ENCODE results near the gene SNX25.
"Not testable (repeated sequence)": the region's sequence is repeated elsewhere in the genome, so short reads cannot be mapped to it uniquely, and the experiment has no call there.

SNX25 gene

GRCh38 chr4:185209031-185209851 lies at the start of gene SNX25:
Gene SNX25 (plus strand): TSS chr4:185209598. CDS start chr4:185209827, 229 bp downstream.
- no peak for DNase-seq (ENCODE audit: low read depth in 2 of 2)

GRCh38 chr4:185165605-185166063 lies 43.8 kb upstream of the SNX25 start:
- DNase-seq (ENCODE audit: low read depth in 2 of 2), result peak; percentile 55 to 57

- DNase-seq (ENCODE audit: low read depth in 2 of 2), result no peak
These were observed 42.2 kb upstream of the SNX25 start for GRCh38 chr4:185167234-185167633.

DNA sequence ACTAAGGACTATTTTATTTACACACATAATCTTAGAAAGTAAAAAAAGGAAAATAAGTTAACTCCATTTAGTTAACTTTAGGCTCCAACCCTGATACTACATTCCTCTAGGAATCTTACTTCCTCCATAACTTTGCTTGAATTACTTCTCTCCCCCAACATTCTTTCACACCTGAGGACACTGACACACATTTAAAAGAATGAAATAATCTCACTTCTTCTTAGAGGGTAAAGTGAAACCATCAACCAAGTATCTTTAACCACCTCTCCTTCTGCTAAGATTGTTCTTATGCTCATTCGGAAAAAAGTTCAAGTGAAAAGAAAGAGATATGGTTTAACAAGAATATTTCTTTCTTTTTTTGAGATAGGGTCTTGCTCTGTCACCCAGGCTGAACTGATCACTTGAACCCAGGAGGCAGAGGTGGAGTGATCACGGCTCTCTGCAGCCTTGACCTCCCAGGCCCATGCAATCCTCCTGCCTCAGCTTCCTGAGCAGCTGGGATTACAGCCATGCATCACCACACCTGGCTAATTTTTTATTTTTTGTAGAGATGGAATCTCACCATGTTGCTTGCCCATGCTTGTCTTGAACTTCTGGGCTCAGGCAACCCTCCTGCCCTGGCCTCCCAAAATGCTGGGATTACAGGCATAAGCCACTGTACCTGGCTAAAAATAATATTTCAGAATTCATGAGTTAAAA lies 37.9 kb upstream of the SNX25 start:
- DNase-seq (ENCODE audit: low read depth in 2 of 2), result no peak

DNA sequence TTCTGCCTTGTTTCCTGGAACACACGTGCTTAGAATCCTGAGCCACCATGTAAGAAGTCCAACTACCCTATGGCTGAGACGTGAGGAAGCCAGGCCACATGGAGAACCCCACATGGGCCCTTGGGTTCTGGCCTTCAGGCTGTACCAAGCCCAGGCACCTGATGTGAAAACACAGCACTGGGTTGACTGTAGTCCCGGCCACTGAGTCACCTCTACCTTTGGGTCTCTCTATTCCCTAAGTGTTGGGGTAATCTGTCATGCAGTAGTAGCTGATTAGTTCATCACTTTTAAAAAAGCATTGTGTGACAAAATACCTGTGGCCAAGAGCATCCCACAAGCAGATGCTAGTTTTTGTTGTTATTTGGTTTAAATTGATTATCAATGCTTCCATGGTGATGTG lies 29.9 kb upstream of the SNX25 start:
- DNase-seq (ENCODE audit: low read depth in 2 of 2), result no peak

- DNase-seq (ENCODE audit: low read depth in 2 of 2), result no peak
These were observed 27.2 kb upstream of the SNX25 start for GRCh38 chr4:185182239-185182638.

- DNase-seq (ENCODE audit: low read depth in 2 of 2), result peak; percentile 79 to 80
These were observed 25.6 kb upstream of the SNX25 start for GRCh38 chr4:185183622-185184281.

GRCh38 chr4:185186769-185187168 lies 22.6 kb upstream of the SNX25 start:
- DNase-seq (ENCODE audit: low read depth in 2 of 2), result no peak

GRCh38 chr4:185189606-185190305 lies 19.6 kb upstream of the SNX25 start:
- DNase-seq (ENCODE audit: low read depth in 2 of 2), result no peak

DNA sequence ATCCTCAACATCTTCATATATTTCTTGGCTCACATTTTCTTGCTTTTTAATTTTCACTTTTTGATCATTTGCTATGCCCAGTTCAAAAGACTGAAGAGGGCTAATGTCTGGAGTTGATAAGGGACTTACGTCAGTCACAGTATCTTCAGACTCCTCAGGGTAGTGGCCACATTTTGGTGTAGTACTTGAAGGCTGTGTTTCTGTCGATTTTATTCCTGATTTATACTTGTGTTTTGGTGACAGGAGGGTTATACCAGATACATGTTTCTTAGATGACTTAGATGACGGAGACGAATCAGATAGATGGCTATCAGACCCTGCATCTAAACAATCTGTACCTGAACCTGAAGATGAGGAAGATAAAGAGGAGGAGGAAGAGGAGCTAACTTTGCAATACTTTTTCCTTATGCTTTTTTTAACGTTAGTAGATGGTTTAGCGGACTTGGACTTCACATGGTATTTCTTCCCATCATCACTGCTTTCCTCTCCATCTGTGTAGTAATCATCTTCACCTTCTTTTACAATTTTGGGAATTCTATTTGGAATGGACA lies 19.0 kb upstream of the SNX25 start:
- DNase-seq (ENCODE audit: low read depth in 2 of 2), result no peak

DNA sequence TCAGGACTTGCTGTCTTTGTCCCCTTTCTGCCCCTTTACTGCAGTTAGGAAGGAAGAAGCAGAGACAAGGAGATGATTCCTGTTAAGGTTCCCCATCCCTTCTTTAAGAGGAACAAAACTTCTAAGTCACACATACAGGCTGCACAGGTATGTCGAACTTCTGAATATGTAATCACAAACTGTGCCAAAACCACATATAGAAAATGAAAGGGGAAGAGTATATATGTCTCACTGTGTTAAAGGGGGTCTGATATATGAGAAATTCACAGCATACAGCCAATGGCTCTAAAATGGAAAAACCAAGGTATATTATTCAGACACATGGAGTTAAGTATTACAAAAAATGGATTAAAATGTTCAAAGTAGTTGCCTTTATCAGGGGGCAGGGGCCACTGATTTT lies 17.3 kb upstream of the SNX25 start:
- DNase-seq (ENCODE audit: low read depth in 2 of 2), result no peak

DNA sequence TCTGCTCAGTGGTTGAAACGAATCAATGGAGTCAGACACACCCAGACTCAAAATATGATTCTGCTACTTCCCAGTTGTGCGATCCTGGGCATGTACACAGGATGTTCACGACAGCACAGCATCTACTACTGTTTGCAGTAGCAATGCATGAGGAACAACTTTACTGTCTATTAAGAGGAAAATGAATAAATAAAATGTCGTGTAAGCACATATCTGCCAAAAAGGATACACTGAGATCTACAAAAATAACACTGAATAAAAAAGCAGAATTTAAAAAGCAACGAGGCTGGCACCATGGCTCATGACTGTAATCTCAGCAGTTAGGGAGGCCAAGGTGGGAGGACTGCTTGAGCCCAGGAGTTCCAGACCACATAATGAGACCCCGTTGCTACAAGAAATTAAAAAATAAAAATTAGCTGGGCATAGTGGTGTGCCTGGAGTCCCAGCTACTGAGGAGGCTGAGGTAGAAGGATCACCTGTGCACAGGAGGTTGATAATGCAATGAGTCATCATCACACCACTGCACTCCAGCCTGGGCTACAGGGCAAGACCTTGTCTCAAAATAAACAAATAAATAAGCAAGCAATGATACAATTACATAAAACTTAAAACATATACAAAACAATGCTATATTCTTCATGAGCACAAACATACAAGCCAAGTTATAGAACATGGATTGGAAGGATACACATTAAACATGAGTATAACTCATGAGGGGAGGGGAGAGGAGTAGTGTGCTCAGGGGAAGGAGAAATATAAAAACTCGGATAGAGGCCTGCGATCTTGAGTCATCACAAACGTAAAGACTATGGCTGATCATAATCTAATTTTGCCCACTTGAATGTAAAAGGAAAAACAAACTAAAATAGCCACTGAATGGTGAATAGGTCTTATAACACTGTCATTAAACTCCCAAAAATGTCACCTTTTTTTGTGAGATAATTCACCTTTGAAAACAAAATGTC lies 14.2 kb upstream of the SNX25 start:
- DNase-seq (ENCODE audit: low read depth in 2 of 2), result no peak

DNA sequence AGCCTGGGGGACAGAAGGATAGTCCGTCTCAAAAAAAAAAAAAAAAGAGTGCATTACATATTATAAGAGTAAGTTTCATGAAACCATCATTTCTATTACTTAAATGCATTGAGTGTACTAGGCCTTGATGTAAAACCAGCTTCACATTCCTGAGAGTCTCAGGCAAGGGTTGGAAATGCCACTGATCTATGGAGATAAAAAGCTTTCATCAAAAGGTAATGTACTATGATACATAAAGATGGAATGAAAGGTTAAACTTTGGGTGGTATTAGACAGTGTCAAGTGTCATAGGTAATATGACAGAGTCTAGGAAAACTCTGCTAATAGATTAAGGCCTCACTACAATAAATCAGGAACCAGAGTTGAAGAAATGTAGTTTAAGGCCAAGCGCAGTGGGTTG lies 13.0 kb upstream of the SNX25 start:
- no peak for DNase-seq (ENCODE audit: low read depth in 2 of 2)

- not testable (repeated sequence) for DNase-seq (ENCODE audit: low read depth in 2 of 2)
These were observed 11.2 kb upstream of the SNX25 start for GRCh38 chr4:185198189-185198588.

DNA sequence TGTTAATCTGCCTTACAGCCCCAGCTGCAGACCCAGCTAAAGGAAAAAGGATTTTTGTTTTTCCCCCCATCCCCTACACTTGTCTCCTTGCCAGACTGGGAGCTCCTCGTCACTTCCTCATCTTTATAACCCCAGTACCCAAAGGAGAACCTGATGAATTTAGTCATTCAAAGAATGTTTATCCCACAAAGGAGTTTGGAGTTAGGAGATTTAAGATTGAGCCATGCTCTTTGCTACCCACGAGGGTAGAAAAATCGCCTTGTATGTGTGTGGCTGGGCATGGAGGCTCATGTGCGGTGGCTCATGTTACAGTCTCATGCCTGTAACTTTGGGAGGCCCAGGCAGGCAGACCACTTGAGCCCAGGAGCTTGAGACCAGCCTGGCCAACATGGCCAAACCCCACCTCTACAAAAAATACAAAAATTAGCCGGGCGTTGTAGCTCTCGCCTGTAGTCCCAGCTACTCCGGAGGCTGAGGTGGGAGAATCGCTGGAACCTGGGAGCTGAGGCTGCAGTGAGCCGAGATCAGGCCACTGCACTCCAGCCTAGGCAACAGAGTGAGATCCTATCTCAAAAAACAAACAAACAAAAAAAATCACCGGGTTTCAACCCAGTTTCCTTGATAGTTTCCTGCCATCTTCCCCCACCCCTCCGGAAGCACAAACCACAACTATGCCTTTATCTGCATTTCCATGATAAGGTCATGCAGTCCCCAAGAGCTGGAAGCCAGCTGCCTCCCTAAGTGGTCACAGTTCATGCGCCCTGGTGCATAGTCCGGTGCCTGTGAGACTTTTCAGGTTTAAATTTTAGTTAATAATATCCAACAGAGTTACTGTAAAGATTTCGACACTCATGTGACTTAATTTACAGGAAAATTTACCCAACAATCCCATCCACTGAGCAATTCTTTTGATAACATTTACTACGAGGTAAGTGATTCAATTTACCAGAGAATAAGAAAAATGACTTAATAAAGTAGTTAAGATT lies 7.1 kb upstream of the SNX25 start:
- no peak for DNase-seq (ENCODE audit: low read depth in 2 of 2)

GRCh38 chr4:185202984-185203485 lies 6.4 kb upstream of the SNX25 start:
- DNase-seq (ENCODE audit: low read depth in 2 of 2), result no peak

DNA sequence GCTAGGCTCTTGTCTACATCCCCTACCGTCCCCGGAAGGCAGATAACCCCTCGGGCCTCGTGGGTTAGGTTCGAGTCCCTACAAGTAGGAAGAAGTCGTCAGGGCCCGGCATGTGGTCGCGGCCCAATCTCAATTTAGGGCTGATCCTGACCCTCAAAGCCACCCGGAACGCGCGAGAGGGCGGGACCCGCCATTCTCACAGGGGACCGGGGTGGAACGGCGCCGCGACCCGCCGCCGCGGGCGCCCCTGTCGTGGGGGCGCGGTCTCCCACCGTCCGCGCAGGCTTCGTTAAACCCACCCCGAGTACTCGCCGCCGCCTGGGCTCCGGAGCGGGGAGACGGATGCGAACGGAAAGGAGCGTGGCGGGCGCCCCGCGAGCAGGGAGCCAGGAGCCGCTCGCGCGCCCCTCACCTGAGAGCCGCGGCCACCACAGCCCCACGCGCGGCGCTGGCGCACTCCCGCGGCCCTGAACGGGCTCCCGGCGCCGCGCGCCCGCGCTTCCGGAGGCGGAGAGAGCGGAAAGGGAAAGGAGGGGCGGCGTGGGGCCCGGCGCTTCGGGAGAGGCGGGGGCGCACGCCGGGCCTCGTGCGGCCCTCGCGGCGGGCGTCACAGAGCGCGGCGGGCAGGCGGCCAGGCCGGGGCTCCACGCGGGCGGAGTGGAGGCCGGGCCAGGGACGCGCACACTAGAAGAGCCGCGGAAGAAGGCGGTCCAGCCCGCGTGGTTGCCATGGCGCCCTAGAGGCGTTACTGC lies 5.7 kb upstream of the SNX25 start, which contains the start of gene CFAP97:
Gene CFAP97, minus strand, starts transcription at position 515 of the 752 bp plus-strand sequence. CDS start 12,804 bp downstream, outside the sequence.
- DNase-seq (ENCODE audit: low read depth in 2 of 2), result peak; percentile 77 to 79

Data from fibroblast of skin of left quadriceps (primary cell).